B cell (primary cell): Measurements from ENCODE around the gene ARHGEF7. TPM values are rescaled to one million over a fixed set of nuclear protein-coding genes. Genes with fewer than 3 reads are reported as not detected.
A peak's percentile ranks its signal among the peaks of the same experiment; 100 is the strongest.

Experiments used
- ATAC-seq: fragments of 200-7000 bp; cut with Tn5 transposase; one replicate; pipeline ENCODE4 v1.10.0; 2021; ENCODE audit warnings: low read depth, mild to moderate bottlenecking, moderate number of reproducible peaks, moderate library complexity
- CTCF ChIA-PET: fragments of 350-600 bp; sonication (Branson Sonifier 250); formaldehyde crosslinking; loops from one replicate; lab custom pipeline; 2021; ENCODE audit warnings: antibody characterized with exemption, inconsistent platforms; lab: Charles Lee
- POLR2A ChIA-PET: fragments of 350-600 bp; sonication (Branson Sonifier 250); formaldehyde crosslinking; loops from one replicate; lab custom pipeline; 2021; ENCODE audit warnings: antibody characterized with exemption; lab: Charles Lee
- DNase-seq: peaks from one replicate; pipeline ENCODE4 v3.0.0; 2013
- H2AFZ ChIP-seq: 2 replicates; pipeline ENCODE4 v1.6.1; 2012; ENCODE audit warnings: mild to moderate bottlenecking, low read depth, low read length; ENCODE audit not compliant: insufficient read depth, poor library complexity, severe bottlenecking
- H3K27ac ChIP-seq, 2 donors: 1 replicate in 1 of 2; 2 replicates in 1 of 2; pipeline ENCODE4 v1.5.1; 2012 to 2013; ENCODE audit warnings: low read length in 2 of 2, mild to moderate bottlenecking in 2 of 2, moderate library complexity in 1 of 2
- H3K27me3 ChIP-seq, 4 experiments: fragments of 200-600 bp in 1 of 4; sonication (generic) in 1 of 4; replicated peaks in 1 of 4; 1 replicate in 2 of 4; 2 replicates in 2 of 4; pipeline versions ENCODE4 v1.6.1 to v1.7.0; 2013 to 2016; ENCODE audit warnings: low read length in 3 of 4, mild to moderate bottlenecking in 2 of 4, mixed read lengths in 1 of 4, moderate library complexity in 1 of 4; ENCODE audit not compliant: insufficient read depth in 4 of 4, control insufficient read depth in 3 of 4; ENCODE audit errors: control extremely low read depth in 1 of 4
- H3K36me3 ChIP-seq, 2 experiments: replicated peaks in 1 of 2; 1 replicate in 1 of 2; 2 replicates in 1 of 2; pipeline versions ENCODE4 v1.6.1 to v1.7.1; 2013; ENCODE audit warnings: low read length in 1 of 2; ENCODE audit not compliant: insufficient read depth in 2 of 2, control insufficient read depth in 1 of 2; ENCODE audit errors: control extremely low read depth in 1 of 2, extremely low read depth in 1 of 2
- H3K4me1 ChIP-seq, 2 donors: fragments of 200-600 bp in 1 of 2; sonication (generic) in 1 of 2; 1 replicate in 1 of 2; 2 replicates in 1 of 2; pipeline versions ENCODE4 v1.5.1 to v1.6.1; 2013 to 2017; ENCODE audit warnings: low read length in 2 of 2; ENCODE audit not compliant: control insufficient read depth in 2 of 2, insufficient read depth in 2 of 2
- H3K4me2 ChIP-seq: replicated peaks from 2 replicates; pipeline ENCODE3; 2012; ENCODE audit warnings: mild to moderate bottlenecking, low read depth, low read length; ENCODE audit not compliant: poor library complexity, severe bottlenecking
- H3K4me3 ChIP-seq, 5 experiments: fragments of 200-600 bp in 1 of 5; sonication (generic) in 1 of 5; 1 replicate in 3 of 5; 2 replicates in 2 of 5; pipeline versions ENCODE4 v1.5.1 to v1.7.0; 2011 to 2016; ENCODE audit warnings: low read length in 4 of 5, mild to moderate bottlenecking in 4 of 5, low read depth in 2 of 5, control low read depth in 1 of 5, moderate library complexity in 1 of 5; ENCODE audit not compliant: insufficient read depth in 1 of 5; ENCODE audit errors: control extremely low read depth in 1 of 5, extremely low read depth in 1 of 5
- H3K79me2 ChIP-seq: fragments of 200-600 bp; sonication (generic); one replicate; pipeline ENCODE4 v1.6.0; 2016; ENCODE audit warnings: low read length; ENCODE audit not compliant: control insufficient read depth, insufficient read depth
- H3K9ac ChIP-seq: fragments of 200-600 bp; sonication (generic); 2 replicates; pipeline ENCODE4 v1.6.1; 2017; ENCODE audit warnings: mild to moderate bottlenecking, low read length, moderate library complexity
- H3K9me3 ChIP-seq, 3 donors: one replicate each; pipeline versions ENCODE4 v1.6.1 to v1.7.1; 2013; ENCODE audit warnings: low read length in 2 of 3; ENCODE audit not compliant: control insufficient read depth in 2 of 3, insufficient read depth in 1 of 3; ENCODE audit errors: control extremely low read depth in 1 of 3
- H4K20me1 ChIP-seq: 2 replicates; pipeline ENCODE4 v1.6.0; 2012; ENCODE audit warnings: mild to moderate bottlenecking, low read length; ENCODE audit not compliant: insufficient read depth, control insufficient read depth, poor library complexity, severe bottlenecking
- H3K27ac Mint-ChIP-seq: one replicate; pipeline ENCODE4 v1.8.0; 2021; ENCODE audit warnings: mixed read lengths
- H3K27me3 Mint-ChIP-seq: one replicate; pipeline ENCODE4 v1.8.0; 2021; ENCODE audit warnings: mixed read lengths
- H3K4me1 Mint-ChIP-seq: one replicate; pipeline ENCODE4 v1.8.0; 2021; ENCODE audit warnings: mixed read lengths
- H3K4me3 Mint-ChIP-seq: one replicate; pipeline ENCODE4 v1.8.0; 2021; ENCODE audit warnings: mixed read lengths
- H3K9me3 Mint-ChIP-seq: one replicate; pipeline ENCODE4 v1.8.0; 2022; ENCODE audit warnings: mixed read lengths; ENCODE audit not compliant: insufficient read depth
- EZH2 ChIP-seq: IDR thresholded peaks from 2 replicates; pipeline ENCODE4 v1.6.1; 2012; ENCODE audit warnings: borderline replicate concordance, low read depth, mild to moderate bottlenecking, moderate library complexity, low read length; ENCODE audit not compliant: insufficient read depth, poor library complexity, severe bottlenecking
- WGBS: methylation state at CpG from one replicate; pipeline ENCODE4 v1.1.5; 2013; ENCODE audit warnings: missing lambda C conversion rate; ENCODE audit not compliant: insufficient coverage; 5-methylcytosine and 5-hydroxymethylcytosine counted together
- intact Hi-C: fragments of 100-400 bp; cut with micrococcal nuclease; formaldehyde crosslinking; loops from one replicate; pipeline ENCODE4 v1.10.0; 2022
- polyA plus RNA-seq: library from polyadenylated mRNA; depleted of rRNA; stranded (reverse); fragments of >200 nt; gene quantifications from 2 replicates; pipeline ENCODE4 v1.2.3, GENCODE V29; 2012
- total RNA-seq, 2 donors: library from RNA; stranded (reverse); fragments of 120-200 nt in 1 of 2; gene quantifications; 1 replicate in 1 of 2; 2 replicates in 1 of 2; pipeline versions ENCODE4 v1.2.3 to v1.2.4, GENCODE V29; 2013 to 2022
- TF ChIP-seq, protein P1 (sequence below): fragments of 200-600 bp; IDR thresholded peaks from one replicate; pipeline ENCODE4 v1.8.0; 2022; ENCODE audit warnings: antibody characterized with exemption, mild to moderate bottlenecking

Gene ARHGEF7
- total and polyA plus RNA-seq, 2 donors (not counting 1 experiment from before 2014, with no cell fraction given) = 62.3 to 125 TPM

DNA sequence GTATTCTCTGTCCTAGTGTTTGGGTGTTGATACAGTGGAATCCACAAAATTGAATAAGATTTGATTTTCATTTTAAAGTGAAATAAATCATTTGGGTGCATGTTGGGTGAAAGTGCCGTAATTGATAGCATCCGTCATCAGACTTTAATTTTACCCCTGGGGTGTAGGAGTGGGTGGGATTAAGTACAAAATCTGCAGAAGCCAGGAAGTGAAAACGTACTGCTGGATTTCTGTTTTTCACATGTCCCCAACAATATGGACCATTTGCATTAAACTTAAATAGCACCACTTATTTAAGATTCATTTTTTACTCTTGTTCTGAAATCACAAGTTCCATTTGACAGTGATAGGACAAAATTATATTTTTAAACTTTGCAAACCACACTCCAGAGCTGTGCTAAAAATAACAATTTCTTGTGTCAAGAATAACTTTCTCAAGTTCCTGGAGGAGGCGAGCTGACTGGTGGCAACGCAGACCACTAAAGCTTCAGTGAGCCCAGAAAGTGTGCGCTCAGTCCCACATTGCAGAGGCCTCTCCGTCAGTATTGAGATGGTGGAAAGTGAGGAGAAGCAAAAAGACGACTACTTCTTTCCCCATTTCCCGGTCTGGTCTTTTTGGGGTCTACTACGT is 71.3 kb downstream of the ARHGEF7 start:
- DNase-seq = no peak
- POLR2A ChIA-PET = no interaction called here
- Histone ChIP-seq H3K4me2 (peak overlapping the region; percentile 77), H3K4me1 (peaks cover 66 to 90% of the 10 kb centered on the region in 2 donors), H3K4me3 (peak overlapping the region in 4 of 5 experiments; percentile 31 to 60 (median 50)), H3K27me3 (no peaks in the 10 kb centered on the region), H3K36me3 (no peaks in the 10 kb centered on the region), H3K79me2 (peaks cover 94% of the 10 kb centered on the region), H3K9ac (peak overlapping the region; percentile 57), H3K9me3 (no peaks in the 10 kb centered on the region), H3K27ac (peak overlapping the region; percentile 92 to 95), H4K20me1 (peaks cover 52% of the 10 kb centered on the region), H2AFZ (no peak overlapping the region)
- no peaks in the 10 kb centered on the region for H3K27me3 Mint-ChIP-seq
- peak overlapping the region; percentile 86 for H3K4me3 Mint-ChIP-seq
- no peak for ATAC-seq
- 25% methylated on average over 2 of the region's 10 CpGs for WGBS
- peak overlapping the region; percentile 97 for H3K27ac Mint-ChIP-seq
- CTCF ChIA-PET = interaction anchor here (2.7 to 4.0 kb wide), 3 partner anchors 17 to 119 kb away, joined by 15 to 22 read pairs (median 17); no protein-coding TSS in a partner anchor
- intact Hi-C loops = loop anchor here (10.0 kb wide), 1 partner anchor 712 kb away; no protein-coding TSS in a partner anchor
- no peaks in the 10 kb centered on the region for H3K9me3 Mint-ChIP-seq
- peaks cover 97% of the 10 kb centered on the region for H3K4me1 Mint-ChIP-seq
- TF ChIP-seq, protein P1, sequence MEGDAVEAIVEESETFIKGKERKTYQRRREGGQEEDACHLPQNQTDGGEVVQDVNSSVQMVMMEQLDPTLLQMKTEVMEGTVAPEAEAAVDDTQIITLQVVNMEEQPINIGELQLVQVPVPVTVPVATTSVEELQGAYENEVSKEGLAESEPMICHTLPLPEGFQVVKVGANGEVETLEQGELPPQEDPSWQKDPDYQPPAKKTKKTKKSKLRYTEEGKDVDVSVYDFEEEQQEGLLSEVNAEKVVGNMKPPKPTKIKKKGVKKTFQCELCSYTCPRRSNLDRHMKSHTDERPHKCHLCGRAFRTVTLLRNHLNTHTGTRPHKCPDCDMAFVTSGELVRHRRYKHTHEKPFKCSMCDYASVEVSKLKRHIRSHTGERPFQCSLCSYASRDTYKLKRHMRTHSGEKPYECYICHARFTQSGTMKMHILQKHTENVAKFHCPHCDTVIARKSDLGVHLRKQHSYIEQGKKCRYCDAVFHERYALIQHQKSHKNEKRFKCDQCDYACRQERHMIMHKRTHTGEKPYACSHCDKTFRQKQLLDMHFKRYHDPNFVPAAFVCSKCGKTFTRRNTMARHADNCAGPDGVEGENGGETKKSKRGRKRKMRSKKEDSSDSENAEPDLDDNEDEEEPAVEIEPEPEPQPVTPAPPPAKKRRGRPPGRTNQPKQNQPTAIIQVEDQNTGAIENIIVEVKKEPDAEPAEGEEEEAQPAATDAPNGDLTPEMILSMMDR = no peak
- no peak for TF ChIP-seq EZH2

DNA sequence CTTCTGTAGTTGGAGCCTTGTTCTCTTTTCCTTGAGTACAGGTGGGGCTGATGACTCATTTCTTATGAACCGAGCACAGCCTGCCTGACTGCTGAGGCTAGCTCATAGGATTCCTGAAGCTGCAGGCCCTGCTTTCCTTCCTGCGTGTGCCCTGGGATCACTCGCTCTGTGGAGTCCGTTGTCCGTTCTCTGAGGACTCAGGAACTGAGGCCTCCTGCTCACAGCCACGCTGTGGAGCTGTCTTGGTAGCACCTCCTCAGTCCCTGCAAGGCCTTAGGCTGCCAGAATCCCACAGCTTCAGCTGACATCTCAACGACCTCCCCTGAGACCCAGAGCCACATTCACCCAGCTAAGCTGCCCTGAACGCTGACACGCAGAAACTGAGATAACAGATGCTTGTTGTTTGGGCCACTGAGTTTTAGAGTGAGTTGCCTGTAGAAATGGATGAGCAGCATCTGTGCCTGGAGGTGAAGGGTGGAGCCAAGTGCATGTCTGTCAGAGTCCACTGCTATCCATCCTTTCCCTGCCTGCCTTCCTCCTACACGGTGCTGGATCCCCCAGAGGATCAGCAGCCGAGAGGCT is 72.9 kb downstream of the ARHGEF7 start:
- Mint-ChIP-seq H3K27ac (peak overlapping the region; percentile 84), H3K4me1 (peaks cover 97% of the 10 kb centered on the region), H3K27me3 (no peaks in the 10 kb centered on the region), H3K9me3 (no peaks in the 10 kb centered on the region), H3K4me3 (peak overlapping the region; percentile 86)
- ATAC-seq (no peak), DNase-seq (no peak)
- Histone ChIP-seq H4K20me1 (peaks cover 68% of the 10 kb centered on the region), H3K27me3 (no peaks in the 10 kb centered on the region), H3K36me3 (no peaks in the 10 kb centered on the region), H3K4me1 (peaks cover 69 to 83% of the 10 kb centered on the region in 2 donors), H3K27ac (peak overlapping the region; percentile 13 to 27), H3K9me3 (no peaks in the 10 kb centered on the region), H3K4me2 (peak overlapping the region; percentile 77), H2AFZ (no peak overlapping the region), H3K4me3 (peak overlapping the region in 1 of 5 experiments; percentile 1), H3K79me2 (peaks cover 94% of the 10 kb centered on the region), H3K9ac (peak overlapping the region; percentile 2)
- intact Hi-C loops = loop anchor here (10.0 kb wide), 1 partner anchor 713 kb away; no protein-coding TSS in a partner anchor
- ChIA-PET CTCF (interaction anchor here (0.9 to 2.9 kb wide), 3 partner anchors 29 to 120 kb away, joined by 3 to 17 read pairs (median 3); no protein-coding TSS in a partner anchor), POLR2A (interaction anchor here (0.8 kb wide), 1 partner anchor 29 kb away, joined by 3 read pairs; no protein-coding TSS in a partner anchor)
- WGBS = 22% methylated on average over 9 of the region's 11 CpGs
- TF ChIP-seq, protein P1 = no peak
